22Rv1 (cell line): ENCODE results near the gene LTB4R.

Experiments used
- ZFX ChIP-seq: fragments of 450-650 bp; IDR thresholded peaks from 2 replicates; pipeline ENCODE4 v1.6.1; 2017; ENCODE audit warnings: antibody characterized with exemption, borderline replicate concordance
- TF ChIP-seq, protein P1 (sequence below): fragments of 450-650 bp; IDR thresholded peaks from 2 replicates; pipeline ENCODE4 v1.5.1; 2017; ENCODE audit warnings: mild to moderate bottlenecking

DNA sequence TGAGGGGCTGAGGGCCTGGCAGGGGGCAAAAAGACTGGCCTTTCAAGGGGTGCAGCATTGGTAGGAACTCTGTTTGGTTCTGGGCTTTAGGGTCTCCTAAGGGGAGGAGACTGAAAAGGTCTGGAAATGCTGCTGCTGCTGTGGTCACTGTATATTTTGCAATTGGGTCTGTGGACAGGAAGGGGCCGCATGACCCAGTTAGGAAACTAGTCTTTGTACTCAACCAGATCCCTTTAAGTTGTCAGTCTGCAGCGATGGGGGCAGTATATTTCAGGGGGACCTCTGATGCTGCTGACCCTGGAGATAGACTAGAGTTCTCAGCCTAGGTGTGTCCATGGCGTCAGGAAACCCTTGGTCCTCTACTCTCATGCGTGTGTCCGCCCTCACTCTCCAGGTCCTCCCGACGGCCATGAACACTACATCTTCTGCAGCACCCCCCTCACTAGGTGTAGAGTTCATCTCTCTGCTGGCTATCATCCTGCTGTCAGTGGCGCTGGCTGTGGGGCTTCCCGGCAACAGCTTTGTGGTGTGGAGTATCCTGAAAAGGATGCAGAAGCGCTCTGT, 4.0 kb downstream of the LTB4R start:
- TF ChIP-seq, protein P1, sequence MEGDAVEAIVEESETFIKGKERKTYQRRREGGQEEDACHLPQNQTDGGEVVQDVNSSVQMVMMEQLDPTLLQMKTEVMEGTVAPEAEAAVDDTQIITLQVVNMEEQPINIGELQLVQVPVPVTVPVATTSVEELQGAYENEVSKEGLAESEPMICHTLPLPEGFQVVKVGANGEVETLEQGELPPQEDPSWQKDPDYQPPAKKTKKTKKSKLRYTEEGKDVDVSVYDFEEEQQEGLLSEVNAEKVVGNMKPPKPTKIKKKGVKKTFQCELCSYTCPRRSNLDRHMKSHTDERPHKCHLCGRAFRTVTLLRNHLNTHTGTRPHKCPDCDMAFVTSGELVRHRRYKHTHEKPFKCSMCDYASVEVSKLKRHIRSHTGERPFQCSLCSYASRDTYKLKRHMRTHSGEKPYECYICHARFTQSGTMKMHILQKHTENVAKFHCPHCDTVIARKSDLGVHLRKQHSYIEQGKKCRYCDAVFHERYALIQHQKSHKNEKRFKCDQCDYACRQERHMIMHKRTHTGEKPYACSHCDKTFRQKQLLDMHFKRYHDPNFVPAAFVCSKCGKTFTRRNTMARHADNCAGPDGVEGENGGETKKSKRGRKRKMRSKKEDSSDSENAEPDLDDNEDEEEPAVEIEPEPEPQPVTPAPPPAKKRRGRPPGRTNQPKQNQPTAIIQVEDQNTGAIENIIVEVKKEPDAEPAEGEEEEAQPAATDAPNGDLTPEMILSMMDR = no peak
- TF ChIP-seq ZFX = no peak
